A673 (cell line): Measurements from ENCODE around the gene B9D2.

ENCODE experiments used
- CTCF ChIP-seq: fragments of 300-800, 200-600 bp; sonication (generic); conservative IDR thresholded peaks from 2 replicates; pipeline ENCODE4 v1.5.1; 2017; ENCODE audit warnings: low read depth, mild to moderate bottlenecking, antibody characterized with exemption, low read length, moderate library complexity, mixed read lengths
- EZH2 ChIP-seq: fragments of 200-600 bp; sonication (generic); IDR thresholded peaks from 2 replicates; pipeline ENCODE4 v1.6.1; 2017; ENCODE audit warnings: borderline replicate concordance, low read depth, mild to moderate bottlenecking, mixed read lengths, antibody characterized with exemption, low read length; ENCODE audit not compliant: poor library complexity, severe bottlenecking

DNA sequence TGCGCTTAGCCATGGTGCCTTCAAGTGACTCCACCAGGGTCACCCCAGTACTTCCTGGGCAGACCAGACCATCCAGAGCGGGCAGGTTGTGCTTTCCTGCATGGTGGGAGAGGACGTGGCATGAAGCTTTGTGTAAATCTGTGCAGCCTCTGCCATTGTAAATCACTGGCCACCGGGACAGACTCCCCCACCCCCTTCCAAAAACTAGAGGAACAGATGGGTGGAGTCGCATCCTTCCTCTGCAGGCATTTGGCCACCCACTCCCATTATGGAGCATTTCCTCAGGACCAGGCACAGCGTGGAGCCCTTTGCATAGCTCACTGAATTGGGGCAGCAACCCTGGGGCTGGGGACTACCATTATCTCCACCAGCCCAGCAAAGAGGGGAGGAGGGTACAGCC lies 41.8 kb upstream of the B9D2 start:
- no peak for TF ChIP-seq CTCF
- no peak for TF ChIP-seq EZH2
